Erythroblast (primary cell): ENCODE results near the gene CNN1.

Experiments used
- GATA1 ChIP-seq: IDR thresholded peaks from 2 replicates; pipeline ENCODE4 v1.6.1; 2011; ENCODE audit warnings: low read depth, mild to moderate bottlenecking, control low read depth, low read length, moderate library complexity
- POLR2A ChIP-seq: IDR thresholded peaks from 2 replicates; pipeline ENCODE4 v1.6.1; 2011; ENCODE audit warnings: mild to moderate bottlenecking, low read length

- TF ChIP-seq POLR2A (no peak), GATA1 (no peak)
These were observed 2.6 kb downstream of the CNN1 start for GRCh38 chr19:11541238-11541637.
